Measurements from ENCODE around the gene CLDN7. TPM values are rescaled to one million over a fixed set of nuclear protein-coding genes. Genes with fewer than 3 reads are reported as not detected.
A peak's percentile ranks its signal among the peaks of the same experiment; 100 is the strongest.

CLDN7 gene
- total and polyA plus RNA-seq, 2 experiments from 2014 or later, result 197 to 341 TPM

DNA sequence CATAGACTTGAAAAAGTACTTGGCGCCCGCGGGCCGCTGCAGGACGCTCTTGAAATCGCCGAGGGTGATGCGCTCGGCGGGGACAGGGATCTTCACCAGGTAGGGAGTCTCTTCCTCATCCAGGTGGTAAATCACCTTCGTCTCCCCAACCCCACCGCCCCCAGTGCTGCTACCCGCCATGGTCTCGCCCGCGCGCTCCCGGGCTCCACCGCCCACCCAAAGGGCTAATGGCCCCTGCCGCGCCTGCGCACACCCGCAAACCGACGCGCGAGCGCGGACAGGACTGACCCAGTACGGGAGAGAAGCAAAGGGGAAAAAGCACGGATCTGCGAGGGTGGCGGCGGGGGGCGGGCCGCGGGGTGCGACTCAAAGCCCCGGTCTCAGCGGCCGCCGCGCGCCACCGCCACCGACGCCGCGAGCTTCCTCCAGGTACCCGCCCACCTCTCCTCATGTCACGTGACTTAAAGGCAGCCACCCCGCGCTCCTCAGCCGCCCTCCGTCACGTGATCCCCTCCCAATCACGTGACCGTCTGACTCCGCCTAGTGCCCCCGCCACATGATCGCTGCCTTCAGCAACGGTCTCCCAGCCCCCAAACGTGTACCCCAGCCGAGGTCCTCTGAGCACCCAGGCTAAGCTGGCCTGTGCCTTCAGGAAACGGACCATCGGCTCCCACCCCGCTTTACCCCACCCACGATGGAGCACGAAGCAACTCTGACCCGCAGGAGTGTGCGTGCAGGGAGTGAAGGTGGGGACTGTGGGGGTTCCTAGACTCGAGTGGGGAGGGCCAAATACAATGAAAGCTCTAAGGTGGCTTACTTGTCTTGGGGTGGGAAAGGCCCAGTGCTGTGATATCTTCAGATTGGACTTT is 28.0 kb downstream of the CLDN7 start, which contains the start of gene DVL2:
TSS of gene DVL2 (minus strand) at position 435 of the 869 bp plus-strand sequence. CDS start at position 180, 255 bp downstream.
- Histone ChIP-seq H3K4me3 (peak within 1 kb of the TSS; percentile 88), H3K36me3 (replicated peaks; ENCODE audit: insufficient read depth, low read depth) (no peaks in the 10 kb centered on the region), H3K9me2 (replicated peaks; ENCODE audit: insufficient read depth) (no peaks in the 10 kb centered on the region), H3K9me3 (ENCODE audit: low read depth) (no peaks in the 10 kb centered on the region), H2AFZ (peak within 1 kb of the TSS; percentile 43), H3K4me1 (ENCODE audit: insufficient read depth) (peaks cover 28% of the 10 kb centered on the region), H3K27me3 (no peaks in the 10 kb centered on the region), H3K79me2 (peaks cover 89% of the 10 kb centered on the region), H3K27ac (peak within 1 kb of the TSS; percentile 97), H4K20me1 (ENCODE audit: insufficient read depth, poor library complexity, severe bottlenecking) (peaks cover 32% of the 10 kb centered on the region), H3K4me2 (peak within 1 kb of the TSS; percentile 92)
- 5% methylated on average over 31 of the region's 72 CpGs for WGBS (ENCODE audit: low lambda C conversion rate, missing lambda C conversion rate)
- DNase-seq (ENCODE audit: low spot score), result peak; percentile 98
- no peak for TF ChIP-seq EZH2phosphoT487 (IDR thresholded peaks at IDR 0.05; ENCODE audit: low read depth, severe bottlenecking, unreplicated experiment)
- no peak for TF ChIP-seq CTCF (IDR thresholded peaks at IDR 0.05; ENCODE audit: poor library complexity)
- TF ChIP-seq EZH2 (IDR thresholded peaks at IDR 0.05; ENCODE audit: borderline replicate concordance), result no peak

GRCh38 chr17:7233701-7234082 is 28.6 kb downstream of the CLDN7 start:
- H3K27me3 ChIP-seq, result no peaks in the 10 kb centered on the region
- H3K9me2 ChIP-seq (replicated peaks; ENCODE audit: insufficient read depth), result no peaks in the 10 kb centered on the region
- H3K4me3 ChIP-seq, result peak overlapping the region; percentile 88
- no peaks in the 10 kb centered on the region for H3K9me3 ChIP-seq (ENCODE audit: low read depth)
- peak overlapping the region; percentile 97 for H3K27ac ChIP-seq
- H4K20me1 ChIP-seq (ENCODE audit: insufficient read depth, poor library complexity, severe bottlenecking), result peaks cover 37% of the 10 kb centered on the region
- peaks cover 90% of the 10 kb centered on the region for H3K79me2 ChIP-seq
- peaks cover 29% of the 10 kb centered on the region for H3K4me1 ChIP-seq (ENCODE audit: insufficient read depth)
- no peak for DNase-seq (ENCODE audit: low spot score)
- H3K4me2 ChIP-seq, result peak overlapping the region; percentile 92
- 4% methylated on average over 9 of the region's 9 CpGs for WGBS (ENCODE audit: low lambda C conversion rate, missing lambda C conversion rate)
- H3K36me3 ChIP-seq (replicated peaks; ENCODE audit: insufficient read depth, low read depth), result no peaks in the 10 kb centered on the region
- no peak for TF ChIP-seq EZH2 (IDR thresholded peaks at IDR 0.05; ENCODE audit: borderline replicate concordance)
- H2AFZ ChIP-seq, result peak overlapping the region; percentile 43

DNA sequence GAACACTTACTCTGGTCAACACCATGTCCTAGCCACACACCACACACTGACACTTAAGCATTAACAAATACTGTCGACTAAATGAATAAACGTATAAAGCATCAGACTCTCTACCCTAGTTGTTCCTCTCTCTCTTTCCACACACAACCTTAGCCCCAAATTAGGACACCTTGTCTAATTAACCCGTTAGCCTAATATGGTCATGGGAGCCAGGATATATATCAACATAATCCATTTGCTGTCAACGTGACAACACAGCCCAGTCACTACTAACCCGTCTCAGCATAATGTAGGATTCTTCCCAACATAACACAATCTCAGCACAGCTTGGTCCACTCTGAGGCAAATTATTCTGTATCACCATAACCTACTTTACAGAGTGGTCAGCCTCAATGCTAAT is 30.2 kb downstream of the CLDN7 start:
- peaks cover 40% of the 10 kb centered on the region for H4K20me1 ChIP-seq (ENCODE audit: insufficient read depth, poor library complexity, severe bottlenecking)
- peaks cover 81% of the 10 kb centered on the region for H3K79me2 ChIP-seq
- WGBS (ENCODE audit: low lambda C conversion rate, missing lambda C conversion rate), result 84% methylated on average over 5 of the region's 5 CpGs
- H3K27ac ChIP-seq, result peak overlapping the region; percentile 12
- H3K4me3 ChIP-seq, result peak overlapping the region; percentile 34
- no peak for DNase-seq (ENCODE audit: low spot score)
- no peaks in the 10 kb centered on the region for H3K9me3 ChIP-seq (ENCODE audit: low read depth)
- TF ChIP-seq EZH2 (IDR thresholded peaks at IDR 0.05; ENCODE audit: borderline replicate concordance) (no peak), EZH2phosphoT487 (IDR thresholded peaks at IDR 0.05; ENCODE audit: low read depth, severe bottlenecking, unreplicated experiment) (no peak), CTCF (IDR thresholded peaks at IDR 0.05; ENCODE audit: poor library complexity) (no peak)
- H3K4me2 ChIP-seq, result peak overlapping the region; percentile 92
- peaks cover 30% of the 10 kb centered on the region for H3K4me1 ChIP-seq (ENCODE audit: insufficient read depth)
- H2AFZ ChIP-seq, result no peak overlapping the region
- H3K36me3 ChIP-seq (replicated peaks; ENCODE audit: insufficient read depth, low read depth), result no peaks in the 10 kb centered on the region
- no peaks in the 10 kb centered on the region for H3K9me2 ChIP-seq (replicated peaks; ENCODE audit: insufficient read depth)
- H3K27me3 ChIP-seq, result no peaks in the 10 kb centered on the region

DNA sequence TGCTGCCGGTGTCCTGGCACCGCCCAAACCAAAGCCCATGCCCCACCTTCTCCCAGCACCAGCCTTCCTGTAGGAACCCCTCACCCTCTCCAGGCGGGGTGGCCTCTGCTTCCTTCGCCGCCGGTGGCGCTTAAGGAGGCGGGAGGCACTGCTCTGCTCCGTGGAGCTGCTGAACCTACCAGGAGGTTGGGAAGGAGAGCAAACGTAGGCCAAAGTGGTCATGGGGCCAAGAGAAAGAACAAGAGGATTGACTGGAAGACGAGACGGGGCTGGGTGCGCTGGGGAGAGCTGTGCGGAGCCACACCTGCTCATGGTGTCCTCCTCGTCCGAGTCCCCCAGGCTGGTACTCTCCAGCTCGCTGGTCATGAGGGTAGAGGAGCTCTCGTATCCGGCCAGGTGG is 32.8 kb downstream of the CLDN7 start:
- DNase-seq (ENCODE audit: low spot score), result no peak
- Histone ChIP-seq H3K9me3 (ENCODE audit: low read depth) (no peaks in the 10 kb centered on the region), H3K79me2 (peaks cover 57% of the 10 kb centered on the region), H3K27me3 (no peaks in the 10 kb centered on the region), H3K9me2 (replicated peaks; ENCODE audit: insufficient read depth) (no peaks in the 10 kb centered on the region), H4K20me1 (ENCODE audit: insufficient read depth, poor library complexity, severe bottlenecking) (peaks cover 40% of the 10 kb centered on the region), H3K4me1 (ENCODE audit: insufficient read depth) (peaks cover 17% of the 10 kb centered on the region), H3K27ac (no peak overlapping the region), H2AFZ (no peak overlapping the region), H3K4me3 (no peak overlapping the region), H3K36me3 (replicated peaks; ENCODE audit: insufficient read depth, low read depth) (no peaks in the 10 kb centered on the region), H3K4me2 (no peak overlapping the region)
- 97% methylated on average over 19 of the region's 19 CpGs for WGBS (ENCODE audit: low lambda C conversion rate, missing lambda C conversion rate)
- no peak for TF ChIP-seq EZH2 (IDR thresholded peaks at IDR 0.05; ENCODE audit: borderline replicate concordance)
